Brain pericyte (primary cell): ENCODE measurements around the gene NLRP2B.
"Not testable (repeated sequence)": the region's sequence is repeated elsewhere in the genome, so short reads cannot be mapped to it uniquely, and the experiment has no call there.

Experiments used
- DNase-seq: peaks from one replicate; pipeline ENCODE4 v3.0.0-alpha.2; 2012; ENCODE audit warnings: low read depth, low spot score

The NLRP2B gene

DNA sequence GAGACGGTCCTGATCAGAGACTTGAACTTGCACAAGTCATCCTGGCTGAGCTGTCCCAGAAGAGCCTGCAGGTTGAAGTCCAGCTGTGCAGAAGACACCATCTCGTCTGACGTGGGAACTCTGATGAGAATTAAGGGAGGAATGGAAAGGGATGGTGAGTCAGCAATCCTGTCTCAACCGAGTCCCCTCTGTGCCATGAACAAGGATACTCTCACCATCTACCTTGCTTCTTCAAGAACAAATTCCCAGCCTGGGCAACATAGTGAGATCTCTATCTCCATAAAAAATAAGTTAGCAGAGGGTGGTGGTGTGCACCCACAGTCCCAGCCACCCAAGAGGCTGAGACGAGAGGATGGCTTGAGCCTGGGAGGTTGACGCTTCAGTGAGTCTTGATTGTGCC, at the start of gene NLRP2B:
Gene NLRP2B, minus strand, starts transcription at position 101 of the 400 bp plus-strand sequence.
- no peak for DNase-seq

GRCh38 chrX:57725995-57726394, 45.9 kb upstream of the NLRP2B start:
- not testable (repeated sequence) for DNase-seq

DNA sequence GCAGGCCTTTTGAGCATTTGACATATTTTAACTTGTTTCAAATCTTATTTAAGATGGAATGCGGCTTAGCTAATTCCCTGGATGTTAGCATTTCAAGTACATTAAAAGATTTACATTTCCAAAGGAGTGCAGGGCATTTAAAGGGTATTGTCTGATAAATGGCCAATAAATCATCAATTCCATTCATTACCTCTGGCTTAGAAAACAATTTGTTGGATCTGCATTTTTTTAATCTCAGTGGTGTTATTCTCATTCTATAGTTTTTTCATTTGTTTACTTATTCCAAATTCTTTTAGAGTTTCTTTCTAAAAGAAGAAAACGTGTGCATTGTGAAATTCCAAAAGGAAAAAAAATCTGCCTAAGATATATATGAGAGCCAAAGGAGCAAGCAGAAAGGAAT, 1.3 kb upstream of the NLRP2B start:
- no peak for DNase-seq

DNA sequence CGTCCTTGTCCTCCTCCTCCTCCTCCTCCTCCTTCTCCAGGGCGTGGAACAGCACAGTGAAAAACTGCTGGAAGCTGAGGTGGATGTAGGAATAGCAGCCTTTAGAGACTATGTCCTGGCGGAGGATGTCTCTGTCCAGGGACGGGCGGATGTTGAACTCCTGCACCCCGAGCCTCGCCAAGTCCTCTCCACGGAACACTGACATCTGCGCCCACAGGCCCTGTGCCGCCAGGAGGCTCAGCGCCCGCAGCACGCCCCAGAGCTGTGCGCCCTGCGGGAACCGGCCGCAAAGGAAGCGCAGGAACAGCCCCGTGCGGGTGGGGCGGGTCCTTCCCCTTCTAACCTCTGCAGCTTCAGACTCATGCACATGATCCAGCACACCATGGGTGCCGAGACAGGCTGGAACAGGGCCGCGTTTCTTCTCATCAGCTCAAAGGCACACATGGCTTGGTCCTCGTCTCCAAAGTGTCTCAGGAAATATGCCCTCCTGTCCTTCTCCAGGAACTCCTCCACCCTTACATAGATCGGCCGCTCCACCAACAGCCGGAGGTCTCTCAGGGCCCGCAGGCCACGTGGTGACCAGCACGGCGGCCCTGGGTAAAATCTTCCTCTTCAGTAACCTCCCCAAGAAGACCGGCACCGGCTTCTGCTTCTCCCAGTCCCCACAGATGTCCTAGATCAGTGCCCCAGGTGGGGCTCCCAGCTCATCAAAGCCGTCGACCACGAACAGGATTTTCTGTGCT, 1.2 kb downstream of the NLRP2B start:
- DNase-seq, result no peak

GRCh38 chrX:57677132-57677858, 2.8 kb downstream of the NLRP2B start:
- no peak for DNase-seq

DNA sequence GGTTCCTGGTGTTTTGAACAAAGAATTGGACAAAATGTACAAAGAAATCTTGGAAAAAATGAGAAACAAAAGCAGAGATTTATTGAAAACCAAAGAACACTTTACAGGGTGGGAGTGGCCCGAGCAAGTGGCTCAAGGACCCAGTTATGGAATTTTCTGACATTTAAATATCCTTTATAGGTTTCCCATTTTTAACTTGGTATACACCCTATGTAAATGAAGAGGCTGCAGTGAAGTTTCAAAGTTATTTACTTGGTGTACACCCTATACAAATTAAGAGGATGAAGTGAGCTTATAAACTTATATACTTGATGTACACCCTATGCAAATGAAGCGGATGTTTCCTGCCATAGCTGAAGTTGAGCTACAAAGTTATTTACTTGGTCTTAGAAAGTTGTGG, 4.7 kb downstream of the NLRP2B start:
- DNase-seq, result no peak

DNA sequence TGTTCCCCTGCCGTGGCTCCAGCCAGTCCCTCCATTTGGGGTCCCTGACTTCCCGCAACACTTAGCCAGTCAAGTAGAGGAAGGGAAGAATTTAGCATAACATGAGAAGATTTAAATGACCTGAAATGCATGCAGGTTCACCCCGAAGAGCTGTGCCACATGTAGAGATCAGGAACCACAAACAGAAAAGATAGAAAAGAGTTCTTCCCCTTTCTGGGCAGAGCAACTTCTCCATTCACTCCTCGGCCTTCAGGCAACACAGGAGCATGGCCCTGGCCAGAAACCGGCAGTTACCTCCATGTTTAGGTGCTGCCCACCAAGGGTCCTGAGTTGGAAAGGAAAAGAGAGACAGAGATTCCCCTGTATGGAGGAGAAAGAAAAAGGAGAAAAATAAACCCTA, 5.2 kb downstream of the NLRP2B start:
- DNase-seq, result no peak

- DNase-seq, result no peak
Observed at GRCh38 chrX:57669961-57670360, 10.1 kb downstream of the NLRP2B start.

DNA sequence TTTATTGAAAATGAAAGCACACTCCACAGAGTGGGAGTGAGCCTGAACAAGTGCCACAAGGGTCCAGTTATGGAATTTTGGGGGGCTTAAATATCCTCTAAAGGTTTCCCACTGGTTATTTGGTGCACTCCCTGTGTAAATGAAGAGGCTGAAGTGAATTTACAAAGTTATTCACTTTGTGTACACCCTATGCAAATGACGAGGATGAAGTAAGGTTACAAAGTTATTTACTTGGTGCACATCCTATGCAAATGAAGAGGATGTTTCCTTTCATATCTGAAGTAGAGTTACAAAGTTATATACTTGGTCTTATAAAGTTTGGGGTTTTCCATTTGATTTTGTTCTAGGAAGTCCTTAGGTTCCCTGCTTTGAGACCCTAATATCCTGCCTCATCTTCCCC, 13.1 kb downstream of the NLRP2B start:
- DNase-seq, result no peak

GRCh38 chrX:57655065-57655464, 25.0 kb downstream of the NLRP2B start:
- no peak for DNase-seq

- no peak for DNase-seq
Observed at GRCh38 chrX:57652705-57653104, 27.4 kb downstream of the NLRP2B start.

- DNase-seq, result no peak
Observed at GRCh38 chrX:57651169-57651919, 28.7 kb downstream of the NLRP2B start.

GRCh38 chrX:57647020-57647419, 33.0 kb downstream of the NLRP2B start:
- DNase-seq, result no peak

GRCh38 chrX:57643698-57644097, 36.4 kb downstream of the NLRP2B start:
- no peak for DNase-seq

GRCh38 chrX:57641338-57641737, 38.7 kb downstream of the NLRP2B start:
- DNase-seq, result no peak

DNA sequence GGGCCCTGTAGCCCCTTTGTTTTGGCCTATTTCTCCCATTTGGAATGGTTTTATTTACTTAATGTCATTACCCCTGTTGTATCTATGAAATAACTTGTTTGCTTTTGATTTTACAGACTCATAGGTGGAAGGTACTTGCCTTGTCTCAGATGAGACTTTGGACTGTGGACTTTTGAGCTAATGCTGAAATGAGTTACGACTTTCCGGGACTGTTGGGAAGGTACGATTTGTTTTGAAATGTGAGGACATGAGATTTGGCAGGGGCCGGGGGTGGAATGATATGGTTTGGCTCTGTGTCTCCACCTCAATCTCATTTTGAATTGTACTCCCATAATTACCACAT, 39.4 kb downstream of the NLRP2B start:
- DNase-seq, result no peak

DNA sequence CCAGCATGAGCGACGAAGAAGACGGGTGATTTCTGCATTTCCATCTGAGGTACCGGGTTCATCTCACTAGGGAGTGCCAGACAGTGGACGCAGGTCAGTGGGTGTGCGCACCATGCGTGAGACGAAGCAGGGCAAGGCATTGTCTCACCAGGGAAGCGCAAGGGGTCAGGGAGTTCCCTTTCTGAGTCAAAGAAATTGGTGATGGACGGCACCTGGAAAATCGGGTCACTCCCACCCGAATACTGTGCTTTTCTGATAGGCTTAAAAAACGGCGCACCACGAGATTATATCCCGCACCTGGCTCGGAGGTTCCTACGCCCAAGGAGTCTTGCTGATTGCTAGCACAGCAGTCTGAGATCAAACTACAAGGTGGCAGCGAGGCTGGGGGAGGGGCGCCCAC, 50.6 kb downstream of the NLRP2B start:
- DNase-seq, result not testable (repeated sequence)
